NAMALWA (cell line): ENCODE measurements around the gene TSSK2.
"Not testable (repeated sequence)": the region's sequence is repeated elsewhere in the genome, so short reads cannot be mapped to it uniquely, and the experiment has no call there.

Experiments used
- DNase-seq: peaks from one replicate; pipeline ENCODE4 v3.0.0-alpha.2; 2015; ENCODE audit warnings: low spot score

Gene TSSK2

GRCh38 chr22:19130959-19131684 is at the start of gene TSSK2:
TSS of gene TSSK2 (plus strand) at chr22:19131308. CDS start at chr22:19131400, 92 bp downstream.
- DNase-seq, result no peak

GRCh38 chr22:19081351-19081750 is 49.8 kb upstream of the TSSK2 start:
- DNase-seq, result no peak

DNA sequence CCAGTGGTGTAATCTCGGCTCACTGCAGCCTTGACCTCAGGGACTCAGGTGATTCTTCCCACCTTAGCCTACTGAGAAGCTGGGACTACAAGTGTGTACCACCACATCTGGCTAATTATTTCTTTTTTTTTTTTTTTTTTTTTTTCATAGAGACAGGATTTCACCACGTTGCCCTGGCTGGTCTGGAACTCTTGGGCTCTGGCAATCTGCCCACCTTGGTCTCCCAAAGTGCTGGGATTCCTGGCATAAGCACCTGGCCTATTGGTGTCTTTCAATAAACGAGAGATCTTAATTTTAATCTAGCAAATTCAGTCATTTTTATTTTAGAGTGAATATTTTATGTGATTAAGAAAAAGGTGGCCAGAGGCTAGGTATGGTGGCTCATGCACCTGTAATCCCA is 49.0 kb upstream of the TSSK2 start:
- no peak for DNase-seq

DNA sequence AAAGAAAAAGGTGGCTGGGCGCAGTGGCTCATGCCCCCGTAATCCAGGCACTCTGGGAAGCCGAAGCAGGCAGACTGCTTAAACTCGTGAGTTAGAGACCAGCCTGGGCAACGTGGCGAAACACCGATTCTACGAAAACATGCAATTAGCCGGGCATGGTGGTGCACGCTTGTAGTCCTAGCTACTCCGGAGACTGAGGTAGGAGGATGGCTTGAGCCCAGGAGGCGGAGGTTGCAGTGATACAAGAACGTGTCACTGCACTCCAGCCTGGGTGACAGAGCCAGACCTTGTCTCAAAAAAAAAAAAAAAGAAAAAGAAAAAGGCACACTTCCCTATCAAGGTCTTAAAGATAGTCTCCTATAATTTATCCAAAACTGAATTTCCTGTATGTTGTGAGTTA is 48.3 kb upstream of the TSSK2 start:
- no peak for DNase-seq

DNA sequence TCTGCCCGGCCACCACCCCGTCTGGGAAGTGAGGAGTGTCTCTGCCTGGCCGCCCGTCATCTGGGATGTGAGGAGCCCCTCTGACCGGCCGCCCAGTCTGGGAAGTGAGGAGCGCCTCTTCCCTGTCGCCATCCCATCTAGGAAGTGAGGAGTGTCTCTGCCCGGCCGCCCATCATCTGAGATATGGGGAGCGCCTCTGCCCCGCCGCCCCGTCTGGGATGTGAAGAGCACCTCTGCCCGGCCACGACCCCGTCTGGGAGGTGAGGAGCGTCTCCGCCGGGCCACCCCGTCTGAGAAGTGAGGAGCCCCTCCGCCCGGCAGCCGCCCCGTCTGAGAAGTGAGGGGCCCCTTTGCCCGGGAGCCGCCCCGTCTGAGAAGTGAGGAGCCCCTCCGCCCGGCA is 47.0 kb upstream of the TSSK2 start:
- DNase-seq, result not testable (repeated sequence)

DNA sequence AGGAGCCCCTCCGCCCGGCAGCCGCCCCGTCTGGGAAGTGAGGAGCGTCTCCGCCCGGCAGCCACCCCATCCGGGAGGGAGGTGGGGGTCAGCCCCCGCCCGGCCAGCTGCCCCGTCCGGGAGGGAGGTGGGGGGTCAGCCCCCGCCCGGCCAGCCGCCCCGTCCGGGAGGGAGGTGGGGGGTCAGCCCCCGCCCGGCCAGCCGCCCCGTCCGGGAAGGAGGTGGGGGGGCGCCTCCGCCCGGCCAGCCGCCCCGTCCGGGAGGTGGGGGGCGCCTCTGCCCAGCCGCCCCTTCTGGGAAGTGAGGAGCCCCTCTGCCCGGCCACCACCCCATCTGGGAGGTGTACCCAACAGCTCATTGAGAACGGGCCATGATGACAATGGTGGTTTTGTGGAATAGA is 46.5 kb upstream of the TSSK2 start:
- DNase-seq, result not testable (repeated sequence)

GRCh38 chr22:19085233-19085718 is 45.8 kb upstream of the TSSK2 start:
- peak; percentile 51 for DNase-seq

GRCh38 chr22:19086417-19086816 is 44.7 kb upstream of the TSSK2 start:
- peak; percentile 16 for DNase-seq

GRCh38 chr22:19086896-19087295 is 44.2 kb upstream of the TSSK2 start:
- no peak for DNase-seq

DNA sequence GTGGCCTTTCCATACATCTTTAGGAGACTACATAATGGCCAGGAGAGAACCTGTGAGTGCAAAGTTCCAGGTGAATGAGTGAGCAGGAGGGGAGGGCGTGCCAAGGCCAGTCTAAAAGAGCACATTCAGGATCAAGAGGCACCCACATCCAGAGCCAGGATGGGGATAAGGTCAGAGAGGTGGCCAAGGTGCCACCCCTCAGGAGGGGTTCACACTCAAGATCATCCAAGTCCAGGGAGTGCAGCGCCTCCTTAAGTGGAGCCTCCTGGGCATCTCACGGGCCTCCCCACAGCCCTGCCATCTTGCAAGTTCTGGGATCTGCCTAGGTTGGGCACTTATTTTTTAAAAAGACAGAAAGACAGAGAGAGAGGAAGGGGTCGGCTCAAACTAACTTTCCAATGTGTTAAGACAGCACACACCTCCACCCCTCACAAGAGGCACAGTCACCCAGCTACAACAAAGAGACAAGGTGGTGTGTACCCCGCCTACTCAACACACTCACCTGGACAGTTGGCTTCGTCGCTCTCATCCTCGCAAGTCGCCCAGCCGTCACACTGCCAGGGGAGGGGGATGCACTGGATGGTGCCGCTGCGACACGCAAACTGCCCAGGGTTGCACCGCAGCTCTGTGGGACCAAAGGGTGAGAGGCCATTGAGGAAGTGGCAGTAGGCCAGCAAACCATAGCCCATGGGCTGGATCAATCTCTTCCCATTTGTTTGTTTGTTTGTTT is 42.1 kb upstream of the TSSK2 start:
- no peak for DNase-seq

- no peak for DNase-seq
Measured at GRCh38 chr22:19090183-19090582, 40.9 kb upstream of the TSSK2 start.

- DNase-seq, result no peak
Measured at GRCh38 chr22:19090586-19091127, 40.5 kb upstream of the TSSK2 start.

- DNase-seq, result no peak
Measured at GRCh38 chr22:19092725-19093124, 38.4 kb upstream of the TSSK2 start.

- no peak for DNase-seq
Measured at GRCh38 chr22:19094393-19094997, 36.6 kb upstream of the TSSK2 start.

- no peak for DNase-seq
Measured at GRCh38 chr22:19096555-19096954, 34.6 kb upstream of the TSSK2 start.

DNA sequence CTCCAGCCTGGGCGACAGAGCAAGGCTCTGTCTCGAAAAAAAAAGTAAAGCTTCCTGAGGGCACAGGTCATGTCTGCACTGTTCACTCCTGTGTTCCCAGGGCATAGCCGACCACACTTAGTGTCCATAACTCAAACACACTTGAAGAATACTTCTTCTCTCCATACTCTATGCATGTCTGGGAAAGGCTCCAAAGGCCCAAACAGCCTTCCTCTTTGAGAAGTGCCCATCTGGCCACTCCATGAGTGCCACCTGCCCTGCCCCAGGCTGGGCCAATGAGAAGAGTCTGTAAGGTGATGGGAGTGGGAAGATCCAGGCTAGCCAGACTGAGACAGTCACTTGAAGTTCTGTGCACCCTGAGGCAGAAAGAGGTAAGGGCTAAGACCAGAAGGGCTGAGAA is 33.6 kb upstream of the TSSK2 start:
- DNase-seq, result no peak

DNA sequence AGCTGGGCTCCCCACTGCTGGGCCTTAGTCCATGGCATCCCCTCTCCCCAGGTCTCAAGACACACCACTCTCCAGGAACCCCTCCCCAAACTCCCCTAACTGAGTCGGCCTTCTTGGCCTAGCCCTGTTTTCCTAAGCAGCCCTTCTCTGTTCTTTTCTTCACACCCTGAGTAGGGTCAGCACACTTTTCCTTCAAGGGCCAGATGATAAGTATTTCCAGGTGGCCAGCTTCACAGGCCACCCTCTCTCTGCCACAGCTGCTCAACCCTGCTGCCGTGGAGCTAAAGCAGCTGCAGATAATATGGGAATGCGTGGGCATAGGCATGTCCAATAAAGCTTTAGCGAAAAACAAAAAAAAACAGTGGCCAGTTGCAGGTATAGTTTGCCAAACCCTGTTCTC is 33.0 kb upstream of the TSSK2 start:
- no peak for DNase-seq

DNA sequence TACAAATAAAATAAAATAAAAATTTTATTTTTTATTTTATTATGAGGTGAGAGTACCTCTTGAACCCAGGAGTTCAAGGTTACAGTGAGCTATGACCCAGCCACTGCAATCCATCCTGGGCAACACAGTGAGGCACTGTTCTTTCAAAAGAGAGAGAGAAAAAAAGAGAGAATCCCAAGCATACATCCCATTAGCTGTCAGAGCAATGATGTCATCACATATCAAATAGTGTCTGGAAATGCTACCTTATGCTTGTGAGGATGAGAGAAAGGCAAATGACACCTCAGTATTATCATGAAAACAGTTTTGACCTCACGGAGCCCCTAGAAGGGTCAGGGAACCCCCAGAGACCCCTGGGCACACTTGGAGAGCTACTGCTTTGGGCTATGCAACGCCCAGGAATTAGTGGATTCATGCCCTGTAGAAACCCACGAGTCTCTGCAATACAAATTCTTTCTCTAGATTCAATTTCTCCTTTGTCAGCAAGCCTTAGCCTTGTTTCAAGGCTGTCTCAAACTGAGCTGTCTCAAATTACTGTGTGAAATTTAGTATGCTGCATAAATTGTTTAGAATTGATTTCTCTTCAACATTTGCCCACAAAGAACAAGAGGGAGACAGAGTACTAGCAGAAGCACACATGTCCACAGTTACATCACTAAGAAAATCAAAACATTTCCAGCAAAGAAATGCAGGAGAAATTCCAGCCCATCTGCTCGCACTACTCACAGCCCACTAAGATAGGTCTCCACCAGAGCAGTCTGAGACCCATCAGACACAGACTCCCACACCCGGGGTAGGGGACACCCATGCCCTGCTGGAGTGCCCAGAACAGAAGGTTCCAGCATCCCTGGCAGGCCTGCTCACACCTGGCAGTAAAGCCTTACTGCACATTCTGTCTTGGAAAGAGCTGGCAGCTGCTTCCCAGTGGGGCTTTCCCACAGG is 27.0 kb upstream of the TSSK2 start:
- no peak for DNase-seq

- DNase-seq, result no peak
Measured at GRCh38 chr22:19105456-19105855, 25.7 kb upstream of the TSSK2 start.

GRCh38 chr22:19105867-19106802 is 25.0 kb upstream of the TSSK2 start:
- peak; percentile 39 for DNase-seq
